ENCODE results near the gene SMYD3. TPM values are rescaled to one million over a fixed set of nuclear protein-coding genes. Genes with fewer than 3 reads are reported as not detected.

The SMYD3 gene
- total RNA-seq, 6 experiments from 2014 or later: 6.3 to 10.0 (median 6.6) TPM

DNA sequence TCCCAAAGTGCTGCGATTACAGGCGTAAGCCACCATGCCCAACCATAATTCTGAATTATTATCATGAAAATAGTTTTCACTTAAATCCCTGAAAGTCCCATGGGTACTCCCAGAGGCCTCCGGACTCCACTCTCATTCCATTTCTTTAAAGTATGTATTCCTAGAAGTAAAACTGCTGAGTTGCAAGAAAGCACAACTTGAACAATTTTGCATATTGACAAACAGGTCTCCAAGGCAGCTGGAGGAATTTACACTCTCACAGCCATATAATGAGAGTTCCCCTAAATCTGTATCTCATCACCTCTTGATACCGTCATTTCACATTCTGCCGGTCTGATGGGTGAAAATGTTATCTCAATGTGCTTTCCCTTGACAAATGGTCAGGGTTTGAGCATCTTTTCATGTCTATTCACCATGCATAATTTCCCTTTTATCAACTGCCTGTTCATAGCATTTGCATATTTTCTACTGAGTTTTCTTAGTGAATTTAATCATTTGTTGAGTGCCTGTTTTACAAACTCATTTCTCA is 129.4 kb downstream of the SMYD3 start:
- DNase-seq (no peak), ATAC-seq (no peak)
- 96% methylated on average over 5 of the region's 5 CpGs for WGBS (ENCODE audit: insufficient coverage, low coverage, low lambda C conversion rate, missing lambda C conversion rate)
- H3K4me1 ChIP-seq: no peaks in the 10 kb centered on the region
- H3K27me3 ChIP-seq: no peaks in the 10 kb centered on the region
- H3K36me3 ChIP-seq: no peaks in the 10 kb centered on the region
- H3K4me3 ChIP-seq: no peak overlapping the region
- no peak for TF ChIP-seq POLR2A (IDR thresholded peaks at IDR 0.05)
- TF ChIP-seq, protein P1, sequence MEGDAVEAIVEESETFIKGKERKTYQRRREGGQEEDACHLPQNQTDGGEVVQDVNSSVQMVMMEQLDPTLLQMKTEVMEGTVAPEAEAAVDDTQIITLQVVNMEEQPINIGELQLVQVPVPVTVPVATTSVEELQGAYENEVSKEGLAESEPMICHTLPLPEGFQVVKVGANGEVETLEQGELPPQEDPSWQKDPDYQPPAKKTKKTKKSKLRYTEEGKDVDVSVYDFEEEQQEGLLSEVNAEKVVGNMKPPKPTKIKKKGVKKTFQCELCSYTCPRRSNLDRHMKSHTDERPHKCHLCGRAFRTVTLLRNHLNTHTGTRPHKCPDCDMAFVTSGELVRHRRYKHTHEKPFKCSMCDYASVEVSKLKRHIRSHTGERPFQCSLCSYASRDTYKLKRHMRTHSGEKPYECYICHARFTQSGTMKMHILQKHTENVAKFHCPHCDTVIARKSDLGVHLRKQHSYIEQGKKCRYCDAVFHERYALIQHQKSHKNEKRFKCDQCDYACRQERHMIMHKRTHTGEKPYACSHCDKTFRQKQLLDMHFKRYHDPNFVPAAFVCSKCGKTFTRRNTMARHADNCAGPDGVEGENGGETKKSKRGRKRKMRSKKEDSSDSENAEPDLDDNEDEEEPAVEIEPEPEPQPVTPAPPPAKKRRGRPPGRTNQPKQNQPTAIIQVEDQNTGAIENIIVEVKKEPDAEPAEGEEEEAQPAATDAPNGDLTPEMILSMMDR (IDR thresholded peaks at IDR 0.05): no peak
- intact Hi-C loops (cut with DNase I): no loop called here
- H3K9me3 ChIP-seq: no peaks in the 10 kb centered on the region
- no peak overlapping the region for H3K27ac ChIP-seq

DNA sequence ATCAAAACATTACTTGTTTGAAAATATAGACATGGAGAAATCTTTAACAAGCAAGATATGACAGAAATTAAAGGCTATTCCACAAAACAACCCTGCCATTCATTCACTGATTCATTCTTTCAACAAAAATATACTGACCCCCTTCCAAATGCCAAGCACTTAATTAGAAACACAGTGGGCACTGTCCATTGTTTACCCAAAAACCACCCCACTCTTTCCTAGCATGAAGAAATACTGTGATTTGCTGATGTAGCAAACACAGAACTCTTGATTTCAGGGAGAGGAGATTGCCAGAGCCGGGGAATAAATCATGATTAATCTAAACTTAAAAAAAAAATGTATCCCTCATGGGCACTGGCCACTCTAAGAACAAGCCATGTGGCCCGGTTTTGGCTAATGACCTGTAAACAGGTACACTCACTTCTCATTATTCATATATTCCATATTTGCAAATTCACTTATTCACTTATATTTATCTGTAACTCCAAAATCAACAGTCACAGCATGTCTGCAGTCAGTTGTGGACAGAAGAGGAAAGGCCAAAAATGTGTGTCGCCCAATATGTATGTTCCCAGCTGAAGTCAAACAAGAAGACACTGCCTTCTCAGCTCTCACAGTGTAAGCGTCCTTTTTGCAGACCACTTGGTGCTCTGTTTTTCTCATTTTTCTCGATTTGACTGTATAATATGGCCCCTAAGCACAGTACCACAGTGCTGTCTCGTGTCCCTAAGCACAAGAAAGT is 133.1 kb downstream of the SMYD3 start:
- ATAC-seq (peak in 1 of 4 donors; percentile 90), DNase-seq (no peak)
- Histone ChIP-seq H3K36me3 (no peaks in the 10 kb centered on the region), H3K27ac (no peak overlapping the region), H3K4me3 (no peak overlapping the region), H3K4me1 (no peaks in the 10 kb centered on the region), H3K27me3 (no peaks in the 10 kb centered on the region), H3K9me3 (no peaks in the 10 kb centered on the region)
- TF ChIP-seq, protein P1 (IDR thresholded peaks at IDR 0.05): no peak
- no peak for TF ChIP-seq POLR2A (IDR thresholded peaks at IDR 0.05)
- WGBS (ENCODE audit: insufficient coverage, low coverage, low lambda C conversion rate, missing lambda C conversion rate): 78% methylated on average over 6 of the region's 6 CpGs
- intact Hi-C loops (cut with DNase I): no loop called here

DNA sequence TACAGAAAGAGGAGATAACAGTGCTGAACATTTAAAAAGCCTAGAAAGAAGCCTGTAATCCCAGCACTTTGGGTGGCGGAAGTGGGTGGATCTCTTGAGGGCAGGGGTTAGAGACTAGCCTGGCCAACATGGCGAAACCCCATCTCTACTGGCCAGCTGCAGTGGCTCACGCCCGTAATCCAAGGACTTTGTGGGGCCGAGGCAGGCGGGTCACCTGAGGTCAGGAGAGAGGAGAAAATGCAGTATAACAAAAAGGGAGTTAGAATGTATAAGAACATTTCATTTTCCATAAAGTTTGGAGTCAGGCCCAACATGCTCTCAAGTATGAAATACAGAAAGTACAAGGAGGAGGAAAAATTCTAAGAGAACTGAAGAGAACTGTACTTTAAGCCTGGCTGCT is 134.5 kb downstream of the SMYD3 start:
- ATAC-seq (no peak), DNase-seq (no peak)
- H3K27me3 ChIP-seq: no peaks in the 10 kb centered on the region
- intact Hi-C loops (cut with DNase I): no loop called here
- 62% methylated on average over 5 of the region's 6 CpGs for WGBS (ENCODE audit: insufficient coverage, low coverage, low lambda C conversion rate, missing lambda C conversion rate)
- no peaks in the 10 kb centered on the region for H3K4me1 ChIP-seq
- H3K9me3 ChIP-seq: no peaks in the 10 kb centered on the region
- H3K4me3 ChIP-seq: no peak overlapping the region
- no peak overlapping the region for H3K27ac ChIP-seq
- no peaks in the 10 kb centered on the region for H3K36me3 ChIP-seq
- TF ChIP-seq POLR2A (IDR thresholded peaks at IDR 0.05): no peak
- TF ChIP-seq, protein P1 (IDR thresholded peaks at IDR 0.05): no peak

DNA sequence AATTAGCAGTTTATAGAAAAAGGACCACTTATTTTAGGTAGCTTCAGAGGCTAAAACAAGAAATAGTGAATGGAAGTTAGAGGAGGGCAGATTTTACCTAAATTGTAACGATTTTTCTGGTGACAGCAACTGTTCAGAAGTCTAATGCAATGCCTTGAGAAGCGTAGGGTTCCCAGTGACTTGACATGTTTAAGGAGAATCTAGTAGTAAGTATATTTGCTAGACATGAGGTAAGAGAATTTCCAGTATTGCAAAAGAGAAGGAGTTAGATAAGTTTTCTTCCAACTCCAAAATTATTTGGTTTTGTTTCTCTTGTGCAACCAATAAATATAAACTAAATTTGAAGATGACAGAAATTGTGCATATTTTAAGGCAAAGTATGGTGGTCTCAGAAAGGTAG is 140.0 kb downstream of the SMYD3 start:
- DNase-seq: no peak
- H3K27me3 ChIP-seq: no peaks in the 10 kb centered on the region
- TF ChIP-seq POLR2A (IDR thresholded peaks at IDR 0.05): no peak
- H3K4me1 ChIP-seq: no peaks in the 10 kb centered on the region
- WGBS (ENCODE audit: insufficient coverage, low coverage, low lambda C conversion rate, missing lambda C conversion rate): 80% methylated on average over 2 of the region's 2 CpGs
- intact Hi-C loops (cut with DNase I): no loop called here
- H3K9me3 ChIP-seq: no peaks in the 10 kb centered on the region
- H3K36me3 ChIP-seq: no peaks in the 10 kb centered on the region
- H3K4me3 ChIP-seq: no peak overlapping the region
- ATAC-seq: no peak
- no peak overlapping the region for H3K27ac ChIP-seq

DNA sequence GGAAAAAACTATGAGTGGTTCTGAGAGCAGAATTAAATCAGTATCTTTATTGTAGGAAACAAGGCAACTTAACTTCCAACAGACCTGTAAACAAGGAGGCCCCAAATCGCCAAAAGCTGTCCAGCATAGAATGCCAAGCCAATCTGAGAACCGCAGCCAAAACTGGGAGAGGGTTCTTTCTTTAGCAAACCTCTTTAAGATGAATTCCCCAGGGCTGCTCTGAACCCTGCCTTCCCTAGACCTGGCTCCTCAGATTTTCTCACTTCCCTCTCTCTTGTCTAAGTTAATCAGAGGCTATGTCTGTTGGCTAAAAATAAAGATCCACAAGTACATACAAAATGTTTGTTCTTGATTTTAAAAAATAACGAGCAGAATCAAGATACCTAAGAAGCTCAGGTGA is 141.4 kb downstream of the SMYD3 start:
- Histone ChIP-seq H3K27me3 (no peaks in the 10 kb centered on the region), H3K27ac (no peak overlapping the region), H3K9me3 (no peaks in the 10 kb centered on the region), H3K36me3 (no peaks in the 10 kb centered on the region), H3K4me3 (no peak overlapping the region), H3K4me1 (no peaks in the 10 kb centered on the region)
- intact Hi-C loops (cut with DNase I): no loop called here
- ATAC-seq (no peak), DNase-seq (no peak)
- no peak for TF ChIP-seq POLR2A (IDR thresholded peaks at IDR 0.05)
- TF ChIP-seq, protein P1 (IDR thresholded peaks at IDR 0.05): no peak
- 55% methylated on average over 3 of the region's 3 CpGs for WGBS (ENCODE audit: insufficient coverage, low coverage, low lambda C conversion rate, missing lambda C conversion rate)
